H1 (cell line): ENCODE data around the gene JAM2. TPM values are rescaled to one million over a fixed set of nuclear protein-coding genes. Genes with fewer than 3 reads are reported as not detected.

Source experiments
- HDAC2 ChIP-seq, 2 experiments: fragments of 300-600 bp in 1 of 2; sonication (generic) in 1 of 2; IDR thresholded peaks; 2 replicates each; pipeline ENCODE4 v1.6.1; 2011 to 2012; ENCODE audit warnings: low read depth in 2 of 2, low read length in 2 of 2, mild to moderate bottlenecking in 2 of 2, moderate library complexity in 2 of 2, borderline replicate concordance in 1 of 2, inconsistent platforms in 1 of 2
- polyA plus RNA-seq, 7 experiments: library from polyadenylated mRNA; depleted of rRNA in 3 of 7; stranded (reverse) in 5 of 7; unstranded in 2 of 7; fragments of >200 nt in 5 of 7; fragments of 200-250 nt in 2 of 7; gene quantifications; 1 replicate in 5 of 7; 2 replicates in 1 of 7; 4 replicates in 1 of 7; pipeline versions ENCODE4 v1.2.1 to v1.2.3, GENCODE V29; 2011 to 2013; ENCODE audit warnings: missing spikeins in 2 of 7, mixed read lengths in 2 of 7
- total RNA-seq: library from RNA; stranded (reverse); fragmentation: NEBNext Ultra II Directional; extraction: Animal tissue kit (Norgen Biotek cat#: 25700); gene quantifications from 2 replicates; pipeline ENCODE4 v1.2.1, GENCODE V29; 2021
- TF ChIP-seq, protein P1 (sequence below): fragments of 300-600 bp; sonication (generic); IDR thresholded peaks from 2 replicates; pipeline ENCODE4 v1.7.1; 2012; ENCODE audit warnings: low read length, moderate library complexity, mild to moderate bottlenecking, inconsistent platforms; ENCODE audit not compliant: insufficient replicate concordance

The JAM2 gene
- total and polyA plus RNA-seq, 2 of the 8 experiments (the other 6 are each of a cell fraction or from before 2014, with no cell fraction given): 4.9 to 9.5 TPM

DNA sequence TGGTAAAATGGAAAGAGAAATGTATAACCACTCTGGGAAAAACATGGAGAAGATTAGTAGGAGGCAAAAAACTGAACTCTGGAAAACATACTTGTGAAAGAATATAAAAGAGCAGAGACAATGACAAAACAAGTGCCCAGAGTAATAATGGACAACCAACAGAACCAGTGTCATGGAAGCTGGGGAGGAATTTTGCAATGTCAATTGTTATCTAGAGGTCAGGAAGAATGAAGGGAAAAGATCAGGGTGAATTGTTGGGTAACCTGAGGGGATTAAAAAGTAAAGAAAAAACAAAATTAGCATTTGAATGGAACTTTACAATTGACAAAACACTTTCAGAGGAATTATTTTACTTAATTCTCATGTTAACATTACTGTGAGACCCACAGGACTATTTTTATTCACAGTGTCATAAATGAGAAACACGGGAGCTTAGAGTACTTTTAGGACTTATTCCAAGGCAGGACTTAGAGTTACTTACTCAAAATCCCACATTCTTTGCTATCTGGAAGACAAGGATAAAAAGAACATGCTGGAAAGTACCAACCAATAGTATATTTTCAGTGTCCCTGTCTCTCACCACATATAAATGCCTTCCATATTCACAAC is 19.5 kb downstream of the JAM2 start (continued):
- TF ChIP-seq, protein P1, sequence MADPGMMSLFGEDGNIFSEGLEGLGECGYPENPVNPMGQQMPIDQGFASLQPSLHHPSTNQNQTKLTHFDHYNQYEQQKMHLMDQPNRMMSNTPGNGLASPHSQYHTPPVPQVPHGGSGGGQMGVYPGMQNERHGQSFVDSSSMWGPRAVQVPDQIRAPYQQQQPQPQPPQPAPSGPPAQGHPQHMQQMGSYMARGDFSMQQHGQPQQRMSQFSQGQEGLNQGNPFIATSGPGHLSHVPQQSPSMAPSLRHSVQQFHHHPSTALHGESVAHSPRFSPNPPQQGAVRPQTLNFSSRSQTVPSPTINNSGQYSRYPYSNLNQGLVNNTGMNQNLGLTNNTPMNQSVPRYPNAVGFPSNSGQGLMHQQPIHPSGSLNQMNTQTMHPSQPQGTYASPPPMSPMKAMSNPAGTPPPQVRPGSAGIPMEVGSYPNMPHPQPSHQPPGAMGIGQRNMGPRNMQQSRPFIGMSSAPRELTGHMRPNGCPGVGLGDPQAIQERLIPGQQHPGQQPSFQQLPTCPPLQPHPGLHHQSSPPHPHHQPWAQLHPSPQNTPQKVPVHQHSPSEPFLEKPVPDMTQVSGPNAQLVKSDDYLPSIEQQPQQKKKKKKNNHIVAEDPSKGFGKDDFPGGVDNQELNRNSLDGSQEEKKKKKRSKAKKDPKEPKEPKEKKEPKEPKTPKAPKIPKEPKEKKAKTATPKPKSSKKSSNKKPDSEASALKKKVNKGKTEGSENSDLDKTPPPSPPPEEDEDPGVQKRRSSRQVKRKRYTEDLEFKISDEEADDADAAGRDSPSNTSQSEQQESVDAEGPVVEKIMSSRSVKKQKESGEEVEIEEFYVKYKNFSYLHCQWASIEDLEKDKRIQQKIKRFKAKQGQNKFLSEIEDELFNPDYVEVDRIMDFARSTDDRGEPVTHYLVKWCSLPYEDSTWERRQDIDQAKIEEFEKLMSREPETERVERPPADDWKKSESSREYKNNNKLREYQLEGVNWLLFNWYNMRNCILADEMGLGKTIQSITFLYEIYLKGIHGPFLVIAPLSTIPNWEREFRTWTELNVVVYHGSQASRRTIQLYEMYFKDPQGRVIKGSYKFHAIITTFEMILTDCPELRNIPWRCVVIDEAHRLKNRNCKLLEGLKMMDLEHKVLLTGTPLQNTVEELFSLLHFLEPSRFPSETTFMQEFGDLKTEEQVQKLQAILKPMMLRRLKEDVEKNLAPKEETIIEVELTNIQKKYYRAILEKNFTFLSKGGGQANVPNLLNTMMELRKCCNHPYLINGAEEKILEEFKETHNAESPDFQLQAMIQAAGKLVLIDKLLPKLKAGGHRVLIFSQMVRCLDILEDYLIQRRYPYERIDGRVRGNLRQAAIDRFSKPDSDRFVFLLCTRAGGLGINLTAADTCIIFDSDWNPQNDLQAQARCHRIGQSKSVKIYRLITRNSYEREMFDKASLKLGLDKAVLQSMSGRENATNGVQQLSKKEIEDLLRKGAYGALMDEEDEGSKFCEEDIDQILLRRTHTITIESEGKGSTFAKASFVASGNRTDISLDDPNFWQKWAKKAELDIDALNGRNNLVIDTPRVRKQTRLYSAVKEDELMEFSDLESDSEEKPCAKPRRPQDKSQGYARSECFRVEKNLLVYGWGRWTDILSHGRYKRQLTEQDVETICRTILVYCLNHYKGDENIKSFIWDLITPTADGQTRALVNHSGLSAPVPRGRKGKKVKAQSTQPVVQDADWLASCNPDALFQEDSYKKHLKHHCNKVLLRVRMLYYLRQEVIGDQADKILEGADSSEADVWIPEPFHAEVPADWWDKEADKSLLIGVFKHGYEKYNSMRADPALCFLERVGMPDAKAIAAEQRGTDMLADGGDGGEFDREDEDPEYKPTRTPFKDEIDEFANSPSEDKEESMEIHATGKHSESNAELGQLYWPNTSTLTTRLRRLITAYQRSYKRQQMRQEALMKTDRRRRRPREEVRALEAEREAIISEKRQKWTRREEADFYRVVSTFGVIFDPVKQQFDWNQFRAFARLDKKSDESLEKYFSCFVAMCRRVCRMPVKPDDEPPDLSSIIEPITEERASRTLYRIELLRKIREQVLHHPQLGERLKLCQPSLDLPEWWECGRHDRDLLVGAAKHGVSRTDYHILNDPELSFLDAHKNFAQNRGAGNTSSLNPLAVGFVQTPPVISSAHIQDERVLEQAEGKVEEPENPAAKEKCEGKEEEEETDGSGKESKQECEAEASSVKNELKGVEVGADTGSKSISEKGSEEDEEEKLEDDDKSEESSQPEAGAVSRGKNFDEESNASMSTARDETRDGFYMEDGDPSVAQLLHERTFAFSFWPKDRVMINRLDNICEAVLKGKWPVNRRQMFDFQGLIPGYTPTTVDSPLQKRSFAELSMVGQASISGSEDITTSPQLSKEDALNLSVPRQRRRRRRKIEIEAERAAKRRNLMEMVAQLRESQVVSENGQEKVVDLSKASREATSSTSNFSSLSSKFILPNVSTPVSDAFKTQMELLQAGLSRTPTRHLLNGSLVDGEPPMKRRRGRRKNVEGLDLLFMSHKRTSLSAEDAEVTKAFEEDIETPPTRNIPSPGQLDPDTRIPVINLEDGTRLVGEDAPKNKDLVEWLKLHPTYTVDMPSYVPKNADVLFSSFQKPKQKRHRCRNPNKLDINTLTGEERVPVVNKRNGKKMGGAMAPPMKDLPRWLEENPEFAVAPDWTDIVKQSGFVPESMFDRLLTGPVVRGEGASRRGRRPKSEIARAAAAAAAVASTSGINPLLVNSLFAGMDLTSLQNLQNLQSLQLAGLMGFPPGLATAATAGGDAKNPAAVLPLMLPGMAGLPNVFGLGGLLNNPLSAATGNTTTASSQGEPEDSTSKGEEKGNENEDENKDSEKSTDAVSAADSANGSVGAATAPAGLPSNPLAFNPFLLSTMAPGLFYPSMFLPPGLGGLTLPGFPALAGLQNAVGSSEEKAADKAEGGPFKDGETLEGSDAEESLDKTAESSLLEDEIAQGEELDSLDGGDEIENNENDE: peak; percentile 55
- peak in 1 of 2 experiments; percentile 64; a peak in 1 of 4 replicates for TF ChIP-seq HDAC2 (IDR thresholded peaks at IDR 0.05; ENCODE audit: borderline replicate concordance in 1 of 2, low read depth in 2 of 2, low read length in 2 of 2)
